KMS-11 (cell line): ENCODE data around the gene RFC5.

Experiments
- H2AFZ ChIP-seq: fragments of 200-600 bp; sonication (generic); 2 replicates; pipeline ENCODE4 v1.6.1; 2016; ENCODE audit warnings: antibody characterized with exemption, mixed run types, low read depth
- H3K27ac ChIP-seq: fragments of 200-600 bp; sonication (generic); 2 replicates; pipeline ENCODE4 v1.6.1; 2016; ENCODE audit warnings: mild to moderate bottlenecking, mixed run types
- H3K27me3 ChIP-seq: fragments of 200-600 bp; sonication (generic); 2 replicates; pipeline ENCODE4 v1.6.1; 2017; ENCODE audit warnings: mild to moderate bottlenecking, low read depth, mixed run types, moderate library complexity; ENCODE audit not compliant: insufficient read depth
- H3K36me3 ChIP-seq: fragments of 200-600 bp; sonication (generic); 2 replicates; pipeline ENCODE4 v1.6.1; 2017; ENCODE audit warnings: mild to moderate bottlenecking, mixed run types; ENCODE audit not compliant: insufficient read depth
- H3K4me1 ChIP-seq: fragments of 200-600 bp; sonication (generic); 2 replicates; pipeline ENCODE4 v1.6.1; 2016; ENCODE audit warnings: mild to moderate bottlenecking, low read depth, mixed run types; ENCODE audit not compliant: poor library complexity, severe bottlenecking
- H3K4me2 ChIP-seq: fragments of 200-600 bp; sonication (generic); 2 replicates; pipeline ENCODE4 v1.7.0; 2016; ENCODE audit warnings: mild to moderate bottlenecking, mixed run types
- H3K4me3 ChIP-seq: fragments of 200-600 bp; sonication (generic); IDR thresholded peaks from 2 replicates; pipeline ENCODE4 v1.6.1; 2017; ENCODE audit warnings: low read depth, low read length, mixed read lengths; ENCODE audit not compliant: insufficient read depth
- H3K79me2 ChIP-seq: fragments of 200-600 bp; sonication (generic); 2 replicates; pipeline ENCODE4 v1.6.1; 2016; ENCODE audit warnings: low read depth, mixed run types; ENCODE audit not compliant: insufficient read depth
- H3K9ac ChIP-seq: fragments of 200-600 bp; sonication (generic); 2 replicates; pipeline ENCODE4 v1.6.1; 2016; ENCODE audit warnings: mild to moderate bottlenecking, mixed run types
- H4K20me1 ChIP-seq: fragments of 200-600 bp; sonication (generic); 2 replicates; pipeline ENCODE4 v1.6.1; 2016; ENCODE audit warnings: mild to moderate bottlenecking, mixed run types; ENCODE audit not compliant: insufficient read depth
- CTCF ChIP-seq: fragments of 200-600 bp; sonication (generic); conservative IDR thresholded peaks from 2 replicates; pipeline ENCODE4 v1.6.1; 2017; ENCODE audit warnings: low read depth, mild to moderate bottlenecking, antibody characterized with exemption, low read length, moderate library complexity, mixed read lengths

RFC5 gene

DNA sequence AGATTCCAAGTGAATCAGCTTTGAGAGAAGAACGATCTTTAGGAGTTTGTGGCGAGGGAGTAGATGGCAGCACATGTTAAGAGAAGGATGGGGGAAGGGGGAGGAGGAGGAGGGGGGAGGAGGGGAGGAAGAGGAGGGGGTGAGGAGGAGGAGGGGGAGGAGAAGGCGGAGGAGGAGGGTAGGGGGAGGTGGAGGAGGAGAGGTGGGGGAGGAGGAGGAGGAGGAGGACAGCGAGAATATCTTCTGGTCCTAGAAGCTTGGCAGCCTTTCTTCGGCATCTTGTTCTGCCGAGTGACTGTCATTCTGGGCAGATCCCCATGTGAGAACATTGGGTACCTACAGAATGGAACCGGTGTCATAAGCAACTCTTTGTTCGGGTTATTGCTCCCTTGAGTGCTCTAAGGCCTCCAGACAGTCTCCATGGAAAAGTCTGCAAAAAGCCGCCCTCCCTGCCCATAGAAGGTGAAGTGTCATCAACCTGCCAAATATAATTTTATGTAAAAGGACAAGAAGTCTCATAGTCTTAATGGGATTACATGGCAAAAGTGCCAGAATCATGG is 6.9 kb downstream of the RFC5 start:
- Histone ChIP-seq H3K79me2 (peaks cover under 1% of the 10 kb centered on the region; the same call in 1 of the 2 replicates), H3K4me1 (no peaks in the 10 kb centered on the region), H2AFZ (no peak overlapping the region), H3K4me3 (no peak overlapping the region), H3K27ac (no peak overlapping the region), H4K20me1 (no peaks in the 10 kb centered on the region), H3K4me2 (no peak overlapping the region), H3K27me3 (no peaks in the 10 kb centered on the region), H3K36me3 (no peaks in the 10 kb centered on the region), H3K9ac (no peak overlapping the region)
- TF ChIP-seq CTCF, result no peak

- Histone ChIP-seq H3K36me3 (no peaks in the 10 kb centered on the region), H3K4me3 (no peak overlapping the region), H3K9ac (no peak overlapping the region), H4K20me1 (no peaks in the 10 kb centered on the region), H3K4me1 (no peaks in the 10 kb centered on the region), H3K4me2 (no peak overlapping the region), H2AFZ (no peak overlapping the region), H3K27ac (no peak overlapping the region), H3K27me3 (no peaks in the 10 kb centered on the region), H3K79me2 (no peaks in the 10 kb centered on the region)
- no peak for TF ChIP-seq CTCF
Measured at GRCh38 chr12:118025168-118025567, 8.7 kb downstream of the RFC5 start.

GRCh38 chr12:118029166-118029565 is 12.7 kb downstream of the RFC5 start:
- Histone ChIP-seq H3K4me3 (no peak overlapping the region), H3K4me1 (peaks cover 3% of the 10 kb centered on the region), H3K4me2 (no peak overlapping the region), H3K27ac (no peak overlapping the region), H4K20me1 (no peaks in the 10 kb centered on the region), H3K9ac (no peak overlapping the region), H2AFZ (no peak overlapping the region), H3K79me2 (no peaks in the 10 kb centered on the region), H3K36me3 (no peaks in the 10 kb centered on the region), H3K27me3 (no peaks in the 10 kb centered on the region)
- TF ChIP-seq CTCF, result no peak

DNA sequence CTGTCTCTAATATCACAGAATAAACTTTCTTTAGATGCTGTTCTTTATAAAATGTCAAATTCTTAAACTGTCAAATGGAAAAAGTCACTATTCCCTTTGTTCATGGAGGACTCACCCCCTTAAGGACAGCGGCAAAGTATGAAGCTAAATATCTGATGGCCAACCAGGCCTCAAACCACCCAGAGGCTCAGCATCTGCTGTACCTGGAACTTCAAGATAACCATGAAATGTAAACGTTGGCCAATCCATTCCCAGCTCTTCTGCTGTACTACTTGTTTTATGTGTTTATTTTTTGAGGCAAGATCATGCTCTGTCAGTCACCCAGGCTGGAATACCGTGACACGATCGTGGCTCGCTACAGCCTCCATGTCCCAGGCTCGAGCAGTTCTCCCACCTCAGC is 15.7 kb downstream of the RFC5 start:
- Histone ChIP-seq H3K4me3 (no peak overlapping the region), H3K4me1 (peaks cover 22% of the 10 kb centered on the region), H3K27me3 (no peaks in the 10 kb centered on the region), H3K36me3 (no peaks in the 10 kb centered on the region), H3K9ac (no peak overlapping the region), H4K20me1 (no peaks in the 10 kb centered on the region), H2AFZ (no peak overlapping the region), H3K4me2 (no peak overlapping the region), H3K27ac (no peak overlapping the region), H3K79me2 (no peaks in the 10 kb centered on the region)
- TF ChIP-seq CTCF, result no peak
